Mesothelial cell of epicardium (in vitro differentiated cells): ENCODE results near the gene FAAP20. TPM values are rescaled to one million over a fixed set of nuclear protein-coding genes. Genes with fewer than 3 reads are reported as not detected.

Experiments
- DNase-seq, 2 experiments: peaks; one replicate each; pipeline ENCODE4 v3.0.0; 2021; ENCODE audit warnings: low spot score in 2 of 2; ENCODE audit not compliant: unreplicated experiment in 2 of 2
- H3K27ac Mint-ChIP-seq: 2 replicates; pipeline ENCODE4 v1.8.0; 2021; ENCODE audit warnings: mixed read lengths
- H3K27me3 Mint-ChIP-seq: 2 replicates; pipeline ENCODE4 v1.8.0; 2021; ENCODE audit warnings: low read depth, mixed read lengths
- H3K36me3 Mint-ChIP-seq: 2 replicates; pipeline ENCODE4 v1.8.0; 2021; ENCODE audit warnings: mixed read lengths
- H3K4me1 Mint-ChIP-seq: 2 replicates; pipeline ENCODE4 v1.8.0; 2021; ENCODE audit warnings: mixed read lengths
- H3K4me3 Mint-ChIP-seq: 2 replicates; pipeline ENCODE4 v1.8.0; 2021; ENCODE audit warnings: mild to moderate bottlenecking, moderate library complexity, mixed read lengths
- H3K9me3 Mint-ChIP-seq: 2 replicates; pipeline ENCODE4 v1.8.0; 2021; ENCODE audit warnings: mixed read lengths
- total RNA-seq: library from RNA; stranded (reverse); gene quantifications from 3 replicates; pipeline ENCODE4 v1.2.1, GENCODE V29; 2021
- TF ChIP-seq, protein P1 (sequence below): fragments of 200-600 bp; sonication (generic); IDR thresholded peaks from one replicate; pipeline ENCODE4 v1.5.0; 2021; ENCODE audit warnings: antibody characterized with exemption; ENCODE audit not compliant: unreplicated experiment

Gene FAAP20
- total RNA-seq, 1 donor from 2014 or later: 92.2 TPM

DNA sequence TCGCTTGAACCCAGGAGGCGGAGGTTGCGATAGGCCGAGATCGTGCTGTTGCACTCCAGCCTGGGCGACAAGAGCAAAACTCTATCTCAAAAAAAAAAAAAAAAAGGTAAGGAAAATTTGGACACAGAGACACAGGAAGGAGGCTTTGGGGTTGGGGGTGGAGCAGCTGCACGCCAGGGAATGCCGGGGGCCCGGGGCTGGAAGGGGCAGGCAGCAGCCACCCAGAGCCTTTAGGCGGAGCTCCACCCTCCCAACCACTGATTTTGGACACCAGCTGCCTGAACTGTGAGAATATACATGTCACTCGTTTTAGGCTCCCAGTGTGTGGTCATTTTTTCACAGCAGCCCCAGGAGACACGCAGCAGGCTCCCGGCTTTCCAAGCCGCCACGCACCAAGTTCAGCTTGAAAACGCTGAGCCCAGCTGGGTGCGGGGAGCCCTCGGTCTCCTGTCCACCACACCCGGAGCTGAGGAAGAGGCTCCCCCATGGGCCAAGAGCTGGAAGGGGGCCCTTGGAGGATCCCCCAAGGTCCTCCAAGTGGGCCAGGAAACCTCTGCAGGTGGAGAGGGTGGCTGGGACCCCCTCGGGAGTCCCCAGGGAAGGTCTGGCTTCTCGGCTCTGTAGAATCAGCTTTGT lies 5.9 kb upstream of the FAAP20 start:
- TF ChIP-seq, protein P1, sequence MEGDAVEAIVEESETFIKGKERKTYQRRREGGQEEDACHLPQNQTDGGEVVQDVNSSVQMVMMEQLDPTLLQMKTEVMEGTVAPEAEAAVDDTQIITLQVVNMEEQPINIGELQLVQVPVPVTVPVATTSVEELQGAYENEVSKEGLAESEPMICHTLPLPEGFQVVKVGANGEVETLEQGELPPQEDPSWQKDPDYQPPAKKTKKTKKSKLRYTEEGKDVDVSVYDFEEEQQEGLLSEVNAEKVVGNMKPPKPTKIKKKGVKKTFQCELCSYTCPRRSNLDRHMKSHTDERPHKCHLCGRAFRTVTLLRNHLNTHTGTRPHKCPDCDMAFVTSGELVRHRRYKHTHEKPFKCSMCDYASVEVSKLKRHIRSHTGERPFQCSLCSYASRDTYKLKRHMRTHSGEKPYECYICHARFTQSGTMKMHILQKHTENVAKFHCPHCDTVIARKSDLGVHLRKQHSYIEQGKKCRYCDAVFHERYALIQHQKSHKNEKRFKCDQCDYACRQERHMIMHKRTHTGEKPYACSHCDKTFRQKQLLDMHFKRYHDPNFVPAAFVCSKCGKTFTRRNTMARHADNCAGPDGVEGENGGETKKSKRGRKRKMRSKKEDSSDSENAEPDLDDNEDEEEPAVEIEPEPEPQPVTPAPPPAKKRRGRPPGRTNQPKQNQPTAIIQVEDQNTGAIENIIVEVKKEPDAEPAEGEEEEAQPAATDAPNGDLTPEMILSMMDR: no peak
- no peak for DNase-seq
- Mint-ChIP-seq H3K9me3 (no peaks in the 10 kb centered on the region), H3K27ac (no peak overlapping the region), H3K4me3 (no peak overlapping the region), H3K4me1 (peaks cover 14% of the 10 kb centered on the region), H3K27me3 (no peaks in the 10 kb centered on the region), H3K36me3 (no peaks in the 10 kb centered on the region)

DNA sequence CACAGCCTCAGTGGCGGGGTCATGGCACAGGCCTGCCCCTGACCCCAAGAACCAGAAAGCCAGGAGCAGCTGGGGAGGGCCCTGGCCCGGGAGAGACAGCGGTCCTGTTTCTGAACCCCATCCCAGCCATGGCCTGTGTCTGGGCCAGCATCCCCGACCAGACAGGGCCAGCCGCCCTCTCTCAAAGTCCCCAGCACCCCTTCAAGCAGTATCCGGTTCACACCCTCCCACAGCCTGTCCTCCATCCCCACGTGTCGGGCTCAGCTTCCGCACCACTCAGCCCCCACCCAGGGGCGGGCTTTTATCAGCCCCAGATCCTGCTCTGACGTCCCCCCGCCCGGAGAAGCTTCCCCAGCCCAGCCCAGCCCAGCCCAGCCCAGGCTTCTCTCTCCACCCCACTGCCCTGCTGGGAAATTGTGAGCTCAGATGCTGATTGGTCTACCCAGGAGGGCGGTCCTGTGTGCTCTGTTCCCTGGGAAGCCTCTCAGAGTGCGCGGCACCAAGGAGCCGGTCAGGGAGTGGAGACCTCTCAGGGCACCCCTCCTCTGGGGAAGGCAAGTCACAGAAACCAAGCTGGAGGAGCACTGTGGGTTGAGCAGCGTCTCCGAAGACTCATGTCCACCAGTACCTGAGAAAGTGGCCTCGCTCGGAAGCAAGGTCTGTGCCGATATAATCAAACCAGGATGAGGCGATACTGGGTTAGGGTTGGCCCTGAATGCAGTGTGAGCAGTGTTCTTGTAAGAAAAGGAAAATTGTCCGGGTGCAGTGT lies 4.7 kb upstream of the FAAP20 start:
- Mint-ChIP-seq H3K4me1 (peaks cover 12% of the 10 kb centered on the region), H3K27ac (peak overlapping the region; percentile 87), H3K36me3 (no peaks in the 10 kb centered on the region), H3K9me3 (no peaks in the 10 kb centered on the region), H3K27me3 (no peaks in the 10 kb centered on the region), H3K4me3 (peak overlapping the region; percentile 76)
- no peak for DNase-seq
- TF ChIP-seq, protein P1: no peak

DNA sequence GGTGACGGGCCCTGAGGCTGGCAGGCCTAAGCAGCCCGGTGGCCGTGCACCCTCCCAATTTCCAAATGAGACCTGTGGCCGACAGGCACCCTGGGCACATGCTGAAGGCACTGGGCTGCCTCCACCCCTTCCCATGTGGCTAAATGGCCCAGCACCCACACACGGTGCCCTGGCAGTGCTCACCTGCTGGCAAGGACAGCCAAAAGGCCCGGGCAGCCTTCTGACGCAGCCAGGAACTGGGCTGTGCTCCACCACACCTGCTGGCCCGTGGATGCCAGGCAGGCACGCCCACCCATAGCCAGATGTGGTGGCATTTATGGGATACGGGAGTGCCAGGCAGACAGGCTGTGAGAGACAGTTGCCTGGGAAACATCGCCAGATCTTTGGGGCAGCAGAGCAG lies 4.0 kb upstream of the FAAP20 start:
- H3K4me3 Mint-ChIP-seq: no peak overlapping the region
- H3K27me3 Mint-ChIP-seq: no peaks in the 10 kb centered on the region
- DNase-seq: no peak
- no peaks in the 10 kb centered on the region for H3K36me3 Mint-ChIP-seq
- peaks cover 9% of the 10 kb centered on the region for H3K4me1 Mint-ChIP-seq
- TF ChIP-seq, protein P1: no peak
- H3K27ac Mint-ChIP-seq: no peak overlapping the region
- H3K9me3 Mint-ChIP-seq: no peaks in the 10 kb centered on the region

DNA sequence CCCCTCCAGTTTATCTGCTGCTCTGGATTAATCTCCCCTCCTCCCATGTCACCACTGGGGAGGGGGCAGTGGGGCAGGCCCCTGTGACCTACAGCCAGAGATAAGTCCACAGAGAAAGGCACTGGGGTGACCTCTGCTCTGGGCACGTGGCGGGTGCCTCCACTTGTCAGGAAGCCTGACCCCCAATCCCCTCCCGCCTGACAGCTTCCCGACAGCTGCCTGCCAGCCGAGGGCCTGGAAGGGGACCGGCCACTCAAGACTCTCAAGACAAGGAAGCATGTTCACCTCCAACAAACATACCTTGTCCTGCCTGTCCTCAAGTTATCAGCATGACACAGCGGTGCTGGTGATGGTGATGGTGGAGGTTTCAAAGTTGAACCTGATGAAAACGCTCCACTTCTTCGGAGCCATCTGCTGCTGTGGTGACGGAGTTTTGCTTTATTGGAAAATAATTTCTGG lies 3.2 kb upstream of the FAAP20 start:
- TF ChIP-seq, protein P1: no peak
- Mint-ChIP-seq H3K4me1 (peaks cover 9% of the 10 kb centered on the region), H3K9me3 (no peaks in the 10 kb centered on the region), H3K27ac (no peak overlapping the region), H3K36me3 (no peaks in the 10 kb centered on the region), H3K4me3 (no peak overlapping the region), H3K27me3 (no peaks in the 10 kb centered on the region)
- DNase-seq: no peak

DNA sequence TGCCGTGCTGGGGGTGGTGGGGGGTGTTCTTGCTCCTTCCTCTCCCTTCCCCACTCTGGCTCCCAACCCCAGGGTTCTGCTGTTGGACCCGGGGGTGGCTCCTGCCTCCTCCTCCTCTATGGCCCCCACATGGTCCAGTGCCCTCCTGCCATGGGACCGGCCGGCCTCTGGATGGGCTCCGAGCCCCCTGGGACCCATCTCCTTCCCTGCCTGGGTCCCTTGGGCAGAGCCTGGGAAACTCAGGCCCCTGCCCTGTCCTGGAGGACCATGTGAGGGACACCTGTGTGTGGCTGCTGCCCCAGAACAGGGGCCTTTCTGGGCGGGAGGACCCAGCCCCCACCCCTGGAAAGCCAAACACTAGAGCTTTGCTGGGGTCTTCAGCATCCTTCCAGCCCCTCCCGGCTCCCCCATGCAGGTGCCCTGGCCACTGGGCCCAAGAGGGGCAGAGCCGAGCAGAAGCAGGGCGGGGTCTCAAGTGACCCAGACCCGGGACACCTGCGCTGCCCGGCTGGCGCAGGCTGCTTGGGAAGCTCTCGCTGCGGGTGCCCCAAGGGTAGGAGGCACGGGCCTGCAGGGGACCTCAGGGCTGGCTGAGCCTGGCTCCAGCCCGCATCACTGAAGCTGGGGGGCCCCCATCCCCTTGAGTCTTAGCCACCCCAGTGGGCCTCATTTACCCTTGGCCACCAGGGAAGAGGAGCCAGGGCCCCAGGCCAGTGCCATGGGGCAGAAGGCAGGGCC lies 2.5 kb upstream of the FAAP20 start:
- Mint-ChIP-seq H3K36me3 (no peaks in the 10 kb centered on the region), H3K27ac (no peak overlapping the region), H3K4me1 (peaks cover 9% of the 10 kb centered on the region), H3K4me3 (no peak overlapping the region), H3K27me3 (no peaks in the 10 kb centered on the region), H3K9me3 (no peaks in the 10 kb centered on the region)
- DNase-seq: no peak
- TF ChIP-seq, protein P1: no peak
